Testis (tissue), 2 donors: ENCODE measurements around the gene SDE2.

Experiments used
- CTCF ChIP-seq, 3 experiments: fragments of 450-650 bp in 2 of 3; fragments of 200-600 bp in 1 of 3; sonication (generic) in 1 of 3; IDR thresholded peaks; one replicate each; pipeline ENCODE4 v1.5.1; 2016 to 2019; ENCODE audit warnings: antibody characterized with exemption in 3 of 3, mild to moderate bottlenecking in 2 of 3, moderate library complexity in 1 of 3
- POLR2A ChIP-seq: fragments of 450-650 bp; IDR thresholded peaks from one replicate; pipeline ENCODE4 v1.6.1; 2017; ENCODE audit warnings: antibody characterized with exemption, mild to moderate bottlenecking, moderate library complexity

DNA sequence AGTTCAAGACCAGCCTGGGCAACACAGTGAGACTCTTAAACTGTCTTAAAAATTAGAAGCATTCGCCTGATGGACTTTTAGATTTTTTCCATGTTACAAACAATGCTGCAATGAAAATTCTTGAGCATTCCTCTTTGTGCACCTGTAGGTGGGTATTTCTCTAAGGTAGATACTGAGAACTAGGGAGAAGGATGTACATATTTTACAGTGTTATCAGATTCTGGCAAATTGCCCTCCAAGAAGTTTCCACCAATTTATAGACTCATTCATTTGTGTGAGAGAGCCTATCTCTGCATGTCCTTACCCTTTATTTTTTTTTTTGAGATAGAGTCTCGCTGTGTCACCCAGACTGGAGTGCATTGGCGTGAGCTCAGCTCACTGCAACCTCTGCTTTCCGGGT lies 45.8 kb downstream of the SDE2 start:
- TF ChIP-seq CTCF (IDR thresholded peaks at IDR 0.05) (no peak), POLR2A (no peak)
